ENCODE data around the gene TOX3.

- TF ChIP-seq REST (tag by site-specific recombination; IDR thresholded peaks at IDR 0.05), result no peak
- TF ChIP-seq GLIS2 (tag by site-specific recombination; IDR thresholded peaks at IDR 0.05), result no peak
- TF ChIP-seq ZNF133 (tag by site-specific recombination; IDR thresholded peaks at IDR 0.05), result no peak
Measured at GRCh38 chr16:52563767-52564611, 17.0 kb upstream of the TOX3 start.

All from HEK293 (cell line).